Hippocampal formation (tissue), 2 donors: ENCODE results near the gene IL17REL.

Experiments
- DNase-seq, 2 donors: peaks; one replicate each; lab custom pipeline; 2025; lab: John Stamatoyannopoulos, UW

IL17REL gene

DNA sequence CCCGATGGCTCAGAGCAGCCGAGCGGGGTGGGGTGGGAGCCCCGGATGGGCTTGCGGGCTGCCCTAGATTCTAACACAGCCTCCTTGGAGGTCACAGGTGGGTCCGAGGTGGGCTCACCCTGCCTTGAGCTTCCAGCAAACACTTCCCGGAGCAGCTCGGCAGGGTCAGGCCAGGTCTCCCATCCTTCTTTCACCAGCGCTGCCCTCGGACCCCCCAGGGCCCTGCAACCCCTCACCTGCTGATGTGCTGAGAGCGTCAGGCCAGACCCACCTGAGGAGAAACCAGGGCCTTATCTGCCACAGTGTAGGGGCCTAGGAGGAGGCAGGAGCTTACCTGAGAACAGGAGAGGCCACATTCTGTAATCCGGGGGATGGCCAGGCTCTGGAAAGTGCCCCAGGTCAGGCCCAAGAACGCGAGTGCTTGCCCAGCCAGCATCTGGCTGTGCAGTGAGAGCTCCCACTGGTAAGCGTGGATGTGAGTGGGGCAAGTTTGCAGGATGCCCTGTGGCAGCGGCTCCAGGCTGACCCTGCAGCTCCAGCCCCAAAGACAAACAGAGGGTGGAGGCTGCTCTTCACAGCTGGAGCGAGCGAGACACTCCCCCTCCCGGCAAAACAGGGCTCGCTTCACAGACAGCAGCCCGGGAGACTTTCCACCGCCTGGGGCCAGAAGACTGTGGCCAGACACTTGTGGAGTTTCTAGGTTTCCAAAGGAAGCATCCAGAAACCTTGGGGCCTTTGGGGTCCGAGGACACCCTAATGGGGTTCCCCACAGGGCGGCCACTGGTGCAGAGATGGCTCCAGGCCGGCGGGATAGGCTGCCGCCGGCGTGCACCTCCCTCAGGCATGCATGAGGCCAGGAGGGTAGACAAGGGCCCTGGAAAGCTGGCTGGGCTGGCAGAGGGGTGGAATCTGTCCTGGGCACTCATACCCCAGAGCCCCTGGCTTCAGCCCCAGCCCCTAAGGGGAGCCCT lies at the start of gene IL17REL:
Gene IL17REL, minus strand, starts transcription at position 555 of the 971 bp plus-strand sequence. Its CDS starts 119 bp downstream, at position 436.
- DNase-seq: no peak

- DNase-seq: no peak
Observed at GRCh38 chr22:50061824-50062355, 49.3 kb upstream of the IL17REL start.

- no peak for DNase-seq
Observed at GRCh38 chr22:50061141-50061823, 48.7 kb upstream of the IL17REL start.

DNA sequence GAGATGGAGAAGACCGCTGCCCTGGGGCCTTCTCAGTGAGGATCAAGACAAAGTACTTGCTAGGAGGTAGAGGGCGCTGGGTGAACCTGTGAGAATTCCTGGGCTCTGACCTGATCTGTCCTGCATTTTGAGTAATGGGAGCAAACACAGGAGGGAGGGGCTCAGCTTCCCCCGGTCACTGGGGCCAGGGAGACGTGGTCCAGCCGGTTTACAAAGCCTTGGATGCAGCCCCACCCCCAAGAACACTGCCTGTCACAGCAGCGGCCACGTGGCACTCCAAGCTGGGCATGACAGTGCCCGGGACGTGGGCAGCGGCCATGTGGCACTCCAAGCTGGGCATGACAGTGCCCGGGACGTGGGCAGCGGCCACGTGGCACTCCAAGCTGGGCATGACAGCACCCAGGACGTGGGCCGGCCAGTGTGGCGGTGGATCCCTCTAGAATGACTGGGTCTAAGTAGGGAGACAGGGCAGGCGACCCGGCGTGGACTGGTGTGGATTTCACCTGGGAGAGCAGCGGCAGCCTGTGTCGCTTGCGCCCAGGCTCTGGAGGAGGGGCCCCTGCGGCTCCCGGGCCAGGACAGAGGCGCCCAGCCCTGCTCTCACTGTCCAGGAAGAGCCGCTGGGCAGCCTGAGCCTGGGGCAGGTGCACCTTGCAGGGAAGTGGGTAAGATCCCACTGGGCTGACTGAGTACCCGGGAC lies 48.0 kb upstream of the IL17REL start:
- DNase-seq: no peak

DNA sequence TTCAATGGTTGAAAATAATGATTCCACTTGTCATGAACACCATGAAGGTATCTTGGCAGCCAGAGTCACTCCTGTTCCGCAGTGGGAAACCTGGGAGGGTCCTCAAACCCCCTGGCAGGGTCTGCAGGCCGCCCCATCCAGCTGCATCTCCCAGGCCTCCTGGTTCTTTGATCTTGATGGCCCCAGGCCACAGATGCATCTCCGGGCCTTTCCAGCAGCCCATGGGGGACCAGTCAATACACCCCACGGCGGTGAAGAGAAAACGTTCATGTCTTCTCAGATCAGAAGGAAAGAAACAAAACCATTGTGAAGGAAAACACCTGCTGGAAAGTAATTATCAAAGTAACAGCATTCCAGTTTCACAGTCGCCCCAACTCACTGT lies 47.3 kb upstream of the IL17REL start:
- no peak for DNase-seq

- no peak for DNase-seq
Observed at GRCh38 chr22:50058906-50059880, 46.6 kb upstream of the IL17REL start.

DNA sequence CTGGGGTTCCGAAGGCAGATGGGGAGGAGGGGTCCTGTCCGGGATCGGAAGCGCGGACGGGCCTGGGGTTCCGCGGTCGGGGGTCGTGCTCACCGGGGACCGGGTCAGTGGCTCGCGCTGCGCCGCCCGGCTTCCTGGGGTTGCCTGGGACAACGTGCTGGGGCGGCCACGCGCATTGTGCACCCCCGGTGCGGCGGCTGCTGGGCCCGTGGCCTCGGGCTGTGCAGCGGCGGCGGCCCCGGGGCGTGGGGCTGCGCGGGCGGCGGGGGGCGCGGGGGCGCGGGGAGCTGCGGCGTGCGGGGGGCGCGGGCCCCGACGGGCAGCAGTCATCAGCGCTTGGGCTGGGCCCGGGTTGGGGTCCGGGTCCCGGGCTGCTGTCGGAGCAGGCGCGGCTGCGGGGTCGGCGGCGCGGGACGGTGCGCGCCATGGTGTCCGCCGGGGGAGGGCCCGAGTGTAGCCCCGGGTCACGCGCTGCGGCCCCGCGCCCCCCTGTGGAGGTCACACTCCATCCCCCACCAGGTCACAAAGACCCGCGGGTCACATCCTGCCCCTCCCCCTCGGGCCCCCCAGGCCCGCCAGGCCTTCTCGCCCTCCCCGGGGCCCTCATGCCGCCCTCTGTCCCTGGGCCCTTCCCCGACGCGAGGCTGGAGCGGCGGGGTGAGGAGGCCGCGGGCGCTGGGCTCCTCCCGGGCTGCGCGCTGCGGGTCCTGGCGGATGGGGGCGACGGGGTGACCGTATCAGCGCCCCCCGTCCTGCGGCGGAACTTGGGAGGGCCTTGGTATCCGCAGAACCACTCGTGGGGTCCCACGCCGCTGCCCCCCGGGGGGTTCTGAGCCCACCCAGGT lies 45.7 kb upstream of the IL17REL start, which contains the start of gene TTLL8:
Gene TTLL8, minus strand, starts transcription at position 238 of the 845 bp plus-strand sequence.
- DNase-seq: no peak

GRCh38 chr22:50057278-50058060 lies 44.9 kb upstream of the IL17REL start:
- no peak for DNase-seq

GRCh38 chr22:50056214-50056972 lies 43.8 kb upstream of the IL17REL start:
- no peak for DNase-seq

- DNase-seq: no peak
Observed at GRCh38 chr22:50053861-50054260, 41.3 kb upstream of the IL17REL start.

GRCh38 chr22:50051930-50052329 lies 39.4 kb upstream of the IL17REL start:
- DNase-seq: no peak

DNA sequence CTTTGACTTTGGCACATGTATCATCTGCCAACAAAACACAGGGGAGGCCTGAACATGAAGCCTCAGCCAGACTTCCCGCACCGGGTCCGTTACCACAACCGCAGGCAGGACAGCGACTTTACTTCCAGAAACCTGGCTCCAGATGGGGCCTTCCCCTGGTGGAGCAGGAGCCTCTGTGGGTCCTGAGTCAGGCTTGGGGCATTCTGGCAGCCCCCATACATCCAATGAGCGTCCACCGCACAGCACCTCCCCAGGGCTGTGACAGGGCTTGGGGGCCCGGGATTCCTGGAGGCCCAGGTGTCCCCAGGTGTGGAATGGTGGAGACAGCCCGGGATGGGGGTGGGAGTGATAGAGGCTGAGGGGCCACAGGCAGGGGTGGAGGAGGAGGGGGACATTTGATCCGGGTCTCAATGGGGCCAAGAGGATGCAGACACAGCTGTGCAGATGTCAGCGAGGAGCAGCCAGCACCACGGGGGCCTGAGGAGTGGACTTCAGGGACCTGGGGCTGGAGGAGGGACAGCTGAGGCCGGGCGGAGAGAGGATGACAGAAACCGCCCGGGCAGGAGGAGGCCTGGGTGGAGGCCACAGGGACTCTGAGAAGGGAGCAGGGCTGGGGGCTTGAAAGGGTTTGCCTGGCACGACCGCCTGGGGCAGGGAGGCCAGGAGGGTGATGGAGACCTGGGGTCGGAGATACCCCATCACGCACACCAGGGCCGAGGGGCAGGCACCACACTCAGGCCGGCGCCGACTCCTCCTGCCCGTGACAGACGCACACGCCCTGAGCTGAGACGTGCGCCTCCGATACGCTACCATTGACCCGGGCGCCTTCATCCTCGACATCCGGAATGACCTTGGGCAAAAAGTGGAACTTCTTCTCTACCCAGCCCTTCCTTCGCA lies 37.0 kb upstream of the IL17REL start:
- no peak for DNase-seq

DNA sequence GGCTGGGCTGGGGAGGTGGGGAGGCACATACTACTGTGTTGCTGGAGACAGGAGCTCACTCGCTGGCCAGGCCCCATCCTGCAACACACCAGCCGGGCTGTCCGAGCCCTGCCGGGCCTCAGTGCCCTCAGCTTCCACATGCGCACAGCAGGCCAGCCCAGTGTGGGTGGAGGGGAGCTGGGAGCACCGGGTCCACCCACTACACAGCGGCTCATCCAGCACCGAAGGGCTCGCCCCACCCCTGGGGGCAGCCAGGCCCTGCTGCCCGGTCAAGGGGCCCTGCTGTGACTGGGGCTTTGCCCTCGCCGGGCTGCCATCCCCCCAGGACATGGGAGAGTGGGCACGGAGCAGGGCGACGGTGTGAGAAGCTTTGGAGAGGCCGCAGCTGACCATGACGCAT lies 36.3 kb upstream of the IL17REL start:
- no peak for DNase-seq

DNA sequence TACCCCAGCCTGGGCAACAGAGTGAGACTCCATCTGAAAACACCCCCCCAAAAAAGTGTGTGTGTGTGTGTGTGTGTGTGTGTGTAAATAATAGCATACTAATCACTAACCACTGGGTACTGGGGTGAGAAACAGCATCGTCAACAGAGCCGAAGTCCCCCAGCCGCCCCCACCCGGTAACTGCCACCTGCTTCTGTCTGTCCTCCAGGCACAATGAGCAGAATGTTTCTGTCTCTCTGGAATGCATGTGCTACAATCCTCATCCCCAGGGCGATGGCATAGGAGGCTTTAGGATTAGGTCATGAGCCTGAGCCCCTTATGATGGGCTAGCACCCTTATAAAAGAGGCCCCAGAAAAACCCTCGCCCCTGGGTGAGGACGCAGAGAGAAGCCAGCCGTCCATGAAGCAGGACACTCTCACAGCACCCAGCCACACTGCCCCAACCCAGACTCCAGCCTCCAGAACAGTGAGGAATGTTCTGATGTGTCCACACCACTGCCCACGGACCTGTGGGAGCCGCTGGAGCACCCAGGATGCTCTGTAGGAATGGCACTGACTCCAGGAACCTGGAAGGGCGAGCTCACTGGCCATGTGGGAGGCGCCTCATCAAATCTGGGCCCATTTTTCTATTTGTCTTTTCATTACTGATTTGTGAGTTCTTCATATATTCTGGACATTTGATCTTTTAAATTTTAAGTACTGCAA lies 35.6 kb upstream of the IL17REL start:
- no peak for DNase-seq

DNA sequence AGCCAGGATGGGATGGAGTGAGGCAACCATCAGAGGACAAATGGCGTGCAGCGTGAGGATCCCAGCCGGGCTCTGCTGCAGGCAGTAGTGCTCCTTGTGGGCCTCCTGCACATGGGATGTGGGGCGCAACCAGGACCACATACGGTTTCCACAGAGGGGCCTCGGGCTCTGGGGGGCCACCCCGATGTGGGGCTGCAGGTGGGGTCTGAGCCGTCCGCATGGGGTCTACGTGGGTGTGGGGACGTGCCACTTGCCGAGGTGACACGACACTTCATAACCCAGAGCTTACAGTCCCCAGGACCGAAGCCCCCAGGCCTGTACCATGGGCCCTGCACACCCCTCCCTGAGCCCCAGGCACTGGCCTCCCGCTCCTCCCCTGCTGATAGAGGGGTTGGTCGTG lies 34.8 kb upstream of the IL17REL start:
- no peak for DNase-seq

- DNase-seq: no peak
Observed at GRCh38 chr22:50046481-50047245, 34.1 kb upstream of the IL17REL start.
